ENCODE data around the gene KREMEN1.
"Not testable (repeated sequence)": the region's sequence is repeated elsewhere in the genome, so short reads cannot be mapped to it uniquely, and the experiment has no call there.

KREMEN1 gene

DNA sequence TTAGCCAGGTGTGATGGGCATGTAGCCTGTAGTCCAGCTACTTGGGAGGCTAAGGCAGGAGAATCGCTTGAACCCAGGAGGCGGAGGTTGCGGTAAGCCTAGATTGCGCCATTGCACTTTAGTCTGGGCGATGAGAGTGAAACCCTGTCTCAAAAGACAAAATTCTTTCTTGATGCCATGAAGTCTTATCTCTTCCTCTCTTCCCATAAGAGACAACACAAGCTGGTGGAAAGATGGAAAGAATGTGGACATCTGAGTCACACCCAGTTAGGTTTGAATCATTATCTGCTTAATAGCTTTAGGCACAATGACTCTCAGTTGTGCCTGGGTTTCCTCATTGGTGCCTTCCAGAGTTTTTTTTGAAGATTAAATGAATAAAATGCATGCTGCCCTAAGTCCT lies 35.3 kb downstream of the KREMEN1 start:
- no peak for DNase-seq

- DNase-seq = no peak
These were observed 37.0 kb downstream of the KREMEN1 start for GRCh38 chr22:29109822-29110221.

- DNase-seq = no peak
These were observed 38.1 kb downstream of the KREMEN1 start for GRCh38 chr22:29110946-29111345.

- no peak for DNase-seq
These were observed 39.3 kb downstream of the KREMEN1 start for GRCh38 chr22:29112121-29112520.

- DNase-seq = no peak
These were observed 39.8 kb downstream of the KREMEN1 start for GRCh38 chr22:29112681-29113080.

DNA sequence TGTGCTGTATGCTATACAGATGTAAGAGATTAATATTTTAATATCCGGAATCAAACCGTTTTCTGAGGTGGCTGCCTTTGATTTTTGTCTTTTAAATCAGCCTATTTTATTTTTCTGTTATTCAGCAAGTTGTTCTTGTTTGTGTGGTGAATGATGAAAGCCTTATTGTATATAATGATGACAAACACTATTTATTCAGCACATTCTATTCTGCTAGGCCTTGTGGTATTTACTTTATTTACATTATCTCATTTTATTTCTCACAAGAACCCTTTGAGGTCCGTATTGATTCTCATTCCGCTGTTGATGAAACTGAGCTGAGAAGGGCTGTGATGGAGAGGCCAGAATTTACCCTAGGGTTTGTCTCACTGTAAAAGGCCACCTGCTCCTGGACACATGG lies 40.5 kb downstream of the KREMEN1 start:
- no peak for DNase-seq

GRCh38 chr22:29114392-29114791 lies 41.6 kb downstream of the KREMEN1 start:
- DNase-seq = no peak

- DNase-seq = no peak
These were observed 43.0 kb downstream of the KREMEN1 start for GRCh38 chr22:29115682-29116288.

DNA sequence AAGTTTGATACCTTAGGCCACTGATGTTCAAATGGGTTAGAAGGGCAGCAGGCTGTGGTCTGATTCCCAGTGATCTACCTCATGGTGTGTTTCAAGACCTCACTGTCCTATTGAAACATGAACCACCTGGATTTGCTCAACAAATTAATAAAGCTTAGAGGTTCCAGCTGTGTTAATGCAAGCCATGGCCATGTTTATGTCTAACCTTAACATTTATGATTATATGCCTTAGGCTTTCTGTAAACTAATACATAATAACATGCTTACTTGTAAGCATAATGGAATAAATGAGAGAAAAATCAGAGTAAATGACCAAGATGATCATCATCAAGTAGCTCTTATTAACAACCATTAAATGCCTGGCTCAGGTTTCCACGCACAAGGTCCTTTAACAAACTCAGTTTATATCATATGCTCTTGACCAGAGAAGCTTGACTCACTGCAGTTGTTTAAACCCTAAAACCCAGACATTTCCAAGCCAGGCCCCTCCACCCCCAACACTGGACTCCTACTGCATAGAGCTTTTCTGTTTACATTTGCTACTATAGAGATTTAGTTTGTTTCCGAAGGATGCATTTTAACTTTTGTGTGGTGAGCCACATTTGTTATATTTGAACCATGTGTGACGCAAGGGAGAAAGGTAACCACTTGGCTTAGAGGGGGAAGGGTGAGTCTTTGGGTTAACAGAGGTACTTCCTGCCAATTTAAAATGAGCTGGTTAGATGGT lies 43.7 kb downstream of the KREMEN1 start:
- no peak for DNase-seq

GRCh38 chr22:29117799-29118477 lies 45.1 kb downstream of the KREMEN1 start:
- DNase-seq = no peak

DNA sequence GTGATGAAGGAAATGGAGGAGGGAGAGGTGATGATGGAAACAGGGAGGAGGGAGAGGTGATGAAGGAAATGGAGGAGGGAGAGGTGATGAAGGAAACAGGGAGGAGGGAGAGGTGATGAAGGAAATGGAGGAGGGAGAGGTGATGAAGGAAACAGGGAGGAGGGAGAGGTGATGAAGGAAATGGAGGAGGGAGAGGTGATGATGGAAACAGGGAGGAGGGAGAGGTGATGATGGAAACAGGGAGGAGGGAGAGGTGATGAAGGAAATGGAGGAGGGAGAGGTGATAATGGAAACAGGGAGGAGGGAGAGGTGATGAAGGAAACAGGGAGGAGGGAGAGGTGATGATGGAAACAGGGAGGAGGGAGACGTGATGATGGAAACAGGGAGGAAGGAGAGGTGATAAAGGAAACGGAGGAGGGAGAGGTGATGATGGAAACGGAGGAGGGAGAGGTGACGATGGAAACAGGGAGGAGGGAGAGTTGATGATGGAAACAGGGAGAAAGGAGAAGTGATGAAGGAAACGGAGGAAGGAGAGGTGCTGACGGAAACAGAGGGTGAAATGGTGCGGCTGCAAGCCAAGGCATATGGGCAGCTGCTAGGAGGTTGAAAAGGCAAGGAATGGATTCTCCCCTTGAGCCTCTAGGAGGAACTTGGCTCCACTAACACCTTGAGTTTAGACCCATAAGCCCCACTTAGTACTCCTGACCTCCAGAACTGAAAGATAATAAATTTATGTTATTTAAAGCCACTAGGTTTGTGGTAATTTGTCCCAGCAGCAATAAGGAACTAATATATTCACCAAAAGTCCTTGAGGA lies 47.5 kb downstream of the KREMEN1 start:
- not testable (repeated sequence) for DNase-seq

DNA sequence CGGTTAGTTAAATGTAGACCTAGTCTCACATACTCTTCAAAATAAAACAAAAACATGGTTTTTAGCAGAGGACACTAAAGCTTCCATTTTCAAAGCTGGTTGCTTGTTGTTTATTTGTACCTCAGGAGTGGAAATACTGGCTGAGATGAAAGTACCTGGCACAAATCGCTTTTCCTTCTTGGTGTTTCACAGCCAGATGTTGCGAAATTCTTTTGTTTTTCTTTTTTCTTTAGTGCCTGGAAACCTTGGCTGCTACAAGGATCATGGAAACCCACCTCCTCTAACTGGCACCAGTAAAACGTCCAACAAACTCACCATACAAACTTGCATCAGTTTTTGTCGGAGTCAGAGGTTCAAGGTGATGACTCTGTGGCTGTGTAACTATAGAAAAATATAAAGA lies 48.3 kb downstream of the KREMEN1 start:
- DNase-seq = no peak

- peak; percentile 42 for DNase-seq
These were observed 49.2 kb downstream of the KREMEN1 start for GRCh38 chr22:29122041-29122440.

- DNase-seq = no peak
These were observed 52.1 kb downstream of the KREMEN1 start for GRCh38 chr22:29124777-29125442.

DNA sequence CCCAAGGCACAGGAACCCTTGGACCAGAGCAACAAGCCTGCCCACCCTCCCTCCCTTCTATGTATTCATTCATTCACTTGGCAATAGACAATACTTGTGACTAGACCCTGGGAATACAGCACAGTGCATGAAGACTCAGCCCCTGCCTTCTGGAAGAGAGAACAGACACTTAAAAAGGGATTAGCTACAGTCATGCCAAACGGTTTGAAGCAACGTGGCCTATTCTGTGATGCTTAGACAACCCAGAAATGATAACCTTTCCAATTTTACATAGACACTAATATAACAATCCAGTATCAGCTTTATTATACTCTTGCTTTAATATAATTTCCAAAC lies 52.6 kb downstream of the KREMEN1 start:
- no peak for DNase-seq

- DNase-seq = no peak
These were observed 53.0 kb downstream of the KREMEN1 start for GRCh38 chr22:29125844-29126243.

DNA sequence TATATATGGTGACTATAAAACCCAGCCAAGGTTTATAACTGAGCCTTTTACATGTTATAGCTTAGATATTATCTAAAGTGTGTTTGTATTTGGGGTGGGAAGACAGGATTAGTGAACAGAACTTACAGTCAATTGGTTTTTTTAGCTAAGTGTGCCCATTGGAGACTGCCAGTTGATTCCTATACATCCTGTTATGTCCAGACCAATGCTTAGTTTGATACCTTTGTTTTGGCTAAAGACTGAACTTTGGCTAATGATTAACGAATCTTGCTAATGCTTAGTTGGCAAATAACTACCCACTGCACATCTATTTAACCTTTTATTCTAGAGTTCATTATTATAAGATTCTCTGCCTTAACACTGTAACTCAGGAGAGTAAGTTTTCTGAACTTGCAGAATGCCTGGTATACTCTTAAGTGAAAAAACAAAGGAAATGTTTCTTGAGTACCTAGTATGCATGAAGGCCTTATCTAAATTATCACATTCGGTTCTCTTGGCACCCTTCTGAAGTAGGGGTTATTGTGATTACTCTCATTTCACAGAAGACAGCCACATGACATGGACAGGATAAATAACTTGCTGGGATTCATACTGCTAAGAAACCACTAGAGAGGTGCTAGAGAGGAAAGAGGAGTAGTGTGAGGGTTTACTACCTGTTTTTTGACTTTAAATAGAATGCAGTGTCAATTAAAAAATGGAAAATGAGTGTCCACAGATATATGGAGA lies 54.0 kb downstream of the KREMEN1 start:
- DNase-seq = no peak

GRCh38 chr22:29128891-29129807 lies 56.3 kb downstream of the KREMEN1 start:
- no peak for DNase-seq

DNA sequence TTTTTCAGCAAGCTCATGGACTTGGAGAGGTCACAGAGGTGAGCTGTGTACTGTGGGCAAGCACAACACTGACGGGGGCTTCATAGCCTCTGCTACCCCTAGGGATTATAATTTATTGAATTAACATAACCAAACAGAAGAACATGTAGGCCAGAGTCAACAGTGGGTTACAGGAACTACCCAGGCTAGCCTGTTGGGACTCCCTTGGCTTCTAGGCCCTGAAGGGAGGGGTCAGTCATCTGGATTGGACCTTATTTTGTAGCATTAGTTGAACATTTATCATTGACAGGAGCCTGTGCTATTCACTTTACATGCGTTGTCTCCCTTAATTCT lies 56.9 kb downstream of the KREMEN1 start:
- DNase-seq = no peak

DNA sequence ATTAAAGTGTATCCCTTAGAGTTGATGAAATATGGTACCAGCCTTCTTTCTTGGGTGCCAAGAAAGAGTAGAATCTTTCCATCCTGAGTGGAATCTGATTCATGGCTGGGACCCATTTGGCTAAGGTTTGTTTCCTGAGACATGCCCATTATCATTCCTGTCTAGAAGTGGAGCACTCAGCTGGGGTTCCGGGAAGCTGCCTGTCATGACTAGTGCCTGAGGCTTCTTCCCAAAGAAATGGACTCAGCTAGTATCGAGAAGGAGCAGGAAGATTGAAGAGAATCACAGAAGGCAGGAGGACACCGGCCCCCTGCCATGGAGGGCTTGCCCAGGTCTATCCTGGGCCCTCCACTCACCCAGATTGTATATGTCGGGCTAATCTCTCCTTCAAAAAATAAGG lies 57.6 kb downstream of the KREMEN1 start:
- DNase-seq = no peak

DNA sequence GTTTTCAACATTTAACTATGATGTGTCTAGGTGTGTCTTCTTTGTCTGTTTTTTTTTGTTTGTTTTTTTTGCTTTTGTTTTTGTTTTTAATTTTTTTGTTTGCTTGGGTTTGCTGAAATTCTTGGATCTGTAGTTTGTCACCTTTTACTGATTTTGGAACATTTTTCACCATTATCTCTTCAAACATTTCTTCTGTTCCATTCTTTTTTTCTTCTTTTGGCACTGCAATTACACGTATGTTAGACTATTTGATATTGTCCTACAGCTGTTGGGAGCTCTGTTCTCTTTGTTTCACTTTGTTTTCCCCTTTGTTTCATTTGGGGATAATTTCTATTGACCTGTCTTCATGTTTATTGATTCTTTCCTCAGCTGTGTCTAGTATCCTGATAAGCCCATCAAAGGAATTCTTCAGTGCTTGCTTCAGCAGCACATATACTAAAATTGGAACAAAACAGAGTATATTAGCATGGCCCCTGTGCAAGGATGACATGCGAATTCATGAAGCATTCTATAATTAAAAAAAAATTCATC lies 60.8 kb downstream of the KREMEN1 start:
- DNase-seq = no peak
